Measurements from ENCODE around the gene ZC3H12C. TPM values are rescaled to one million over a fixed set of nuclear protein-coding genes. Genes with fewer than 3 reads are reported as not detected.

Gene ZC3H12C
- total RNA-seq, 4 donors from 2014 or later, result 2.3 to 27.6 (median 18.6) TPM

GRCh38 chr11:110196241-110196754 lies 103.1 kb downstream of the ZC3H12C start:
- Histone ChIP-seq H3K4me3 (no peak overlapping the region), H3K27me3 (no peaks in the 10 kb centered on the region), H3K4me1 (no peaks in the 10 kb centered on the region), H3K36me3 (no peaks in the 10 kb centered on the region), H3K9me3 (no peaks in the 10 kb centered on the region), H3K27ac (no peak overlapping the region)
- TF ChIP-seq CTCF (IDR thresholded peaks at IDR 0.05), result no peak
- TF ChIP-seq POLR2A (IDR thresholded peaks at IDR 0.05), result no peak
- intact Hi-C loops (cut with DNase I; ENCODE audit: low total_unique reads), result loop anchor here (5.0 kb wide), 1 partner anchor 181 kb away; no protein-coding TSS in a partner anchor
- DNase-seq, result no peak

DNA sequence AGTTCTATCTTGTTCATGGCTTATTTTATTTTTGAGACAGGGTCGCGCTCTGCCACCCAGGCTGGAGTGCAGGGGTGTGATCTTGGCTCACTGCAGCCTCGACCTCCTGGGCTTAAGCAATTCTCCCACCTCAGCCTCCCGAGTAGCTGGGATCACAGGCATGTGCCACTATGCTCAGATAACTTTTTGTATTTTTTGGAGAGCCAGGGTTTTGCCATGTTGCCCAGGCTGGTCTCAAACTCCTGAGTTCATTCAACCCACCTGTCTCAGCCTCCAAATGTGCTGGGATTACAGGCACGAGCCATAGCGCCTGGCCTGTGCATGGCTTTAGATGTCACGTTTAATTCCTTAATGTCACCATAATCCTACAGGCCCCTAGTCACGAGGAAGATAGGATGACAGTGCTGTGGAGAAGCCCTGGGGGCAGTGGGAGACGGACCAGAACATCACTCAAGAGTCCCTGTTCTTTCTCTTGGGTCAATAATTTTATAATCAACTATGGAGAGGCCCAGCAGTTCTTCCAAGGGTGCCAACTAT lies 103.8 kb downstream of the ZC3H12C start:
- TF ChIP-seq POLR2A (IDR thresholded peaks at IDR 0.05), result no peak
- no peak for TF ChIP-seq CTCF (IDR thresholded peaks at IDR 0.05)
- H3K27me3 ChIP-seq, result no peaks in the 10 kb centered on the region
- no peaks in the 10 kb centered on the region for H3K4me1 ChIP-seq
- no peak overlapping the region for H3K27ac ChIP-seq
- no peaks in the 10 kb centered on the region for H3K36me3 ChIP-seq
- no peak for DNase-seq
- no peaks in the 10 kb centered on the region for H3K9me3 ChIP-seq
- no peak overlapping the region for H3K4me3 ChIP-seq
- intact Hi-C loops (cut with DNase I; ENCODE audit: low total_unique reads), result loop anchor here (5.0 kb wide), 1 partner anchor 180 kb away; no protein-coding TSS in a partner anchor

DNA sequence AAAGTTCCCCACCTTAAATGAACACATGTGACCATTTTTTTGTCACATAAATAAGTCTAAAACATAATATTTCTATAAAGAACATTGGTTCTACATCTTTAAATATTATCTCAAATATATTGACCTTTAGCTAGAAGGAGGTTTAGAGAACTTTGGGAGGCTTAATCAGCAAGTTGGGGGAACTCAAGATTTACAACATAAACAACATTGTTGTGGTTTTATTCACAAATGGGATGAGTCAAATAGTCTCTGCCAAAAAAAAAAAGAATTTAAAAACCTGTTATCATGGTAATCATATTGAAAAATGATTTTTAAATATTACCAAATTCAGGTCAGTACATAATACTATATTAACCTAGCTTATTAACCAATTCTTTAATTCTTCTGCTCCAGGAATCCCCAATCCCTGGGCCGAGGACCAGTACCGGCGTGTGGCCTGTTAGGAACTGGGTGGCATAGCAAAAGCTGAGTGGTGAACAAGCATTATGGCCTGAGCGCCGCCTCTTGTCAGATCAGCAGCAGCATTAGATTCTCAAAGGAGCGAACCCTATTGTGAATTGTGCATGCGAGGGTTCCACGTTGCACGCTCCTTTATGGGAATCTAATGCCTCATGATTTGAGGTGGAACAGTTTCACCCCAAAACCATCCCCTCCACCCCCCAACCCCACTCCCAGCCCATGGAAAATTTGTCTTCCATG lies 105.0 kb downstream of the ZC3H12C start:
- Histone ChIP-seq H3K4me1 (no peaks in the 10 kb centered on the region), H3K27me3 (no peaks in the 10 kb centered on the region), H3K36me3 (no peaks in the 10 kb centered on the region), H3K4me3 (no peak overlapping the region), H3K9me3 (no peaks in the 10 kb centered on the region), H3K27ac (no peak overlapping the region)
- intact Hi-C loops (cut with DNase I; ENCODE audit: low total_unique reads), result loop anchor here (5.0 kb wide), 1 partner anchor 179 kb away; no protein-coding TSS in a partner anchor
- DNase-seq, result no peak
- no peak for TF ChIP-seq CTCF (IDR thresholded peaks at IDR 0.05)
- no peak for TF ChIP-seq POLR2A (IDR thresholded peaks at IDR 0.05)

DNA sequence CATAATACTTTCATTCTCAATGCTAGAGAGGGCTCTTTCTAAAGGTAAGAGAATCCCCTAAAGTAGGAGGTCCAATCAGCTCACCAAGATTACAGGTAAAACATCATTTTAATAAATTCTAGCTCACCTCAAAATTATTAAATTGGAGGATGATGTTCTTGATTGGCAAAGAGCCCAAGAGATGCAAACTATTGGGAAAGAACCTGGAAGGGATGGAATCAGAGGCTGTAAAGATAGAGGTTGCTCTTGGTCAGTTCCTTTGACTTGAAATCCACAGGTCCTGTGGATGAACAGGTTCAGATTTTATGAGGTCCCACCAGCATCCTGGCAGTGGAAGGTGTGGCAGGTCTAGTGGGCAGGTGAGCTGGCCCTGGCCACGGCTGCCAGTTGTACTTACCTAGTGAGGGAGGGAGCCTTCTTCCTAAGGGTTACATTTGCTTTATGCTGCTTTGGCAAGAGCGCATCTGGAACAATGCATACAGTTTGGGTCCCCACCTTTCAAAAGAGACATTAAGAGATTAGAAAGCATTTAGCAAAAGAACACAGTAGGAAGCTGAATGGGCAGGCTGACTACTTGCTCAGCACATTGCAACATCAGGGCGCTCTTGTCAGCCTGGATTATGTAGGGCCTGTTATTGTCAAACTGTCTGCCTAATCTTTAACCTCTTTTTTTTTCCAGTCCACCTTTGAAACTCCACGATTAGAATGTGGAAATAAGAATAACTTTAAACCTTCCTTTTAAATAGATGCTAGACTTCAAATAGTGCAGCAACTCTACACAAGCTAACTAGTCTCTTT lies 106.2 kb downstream of the ZC3H12C start:
- Histone ChIP-seq H3K4me3 (no peak overlapping the region), H3K27ac (no peak overlapping the region), H3K27me3 (no peaks in the 10 kb centered on the region), H3K36me3 (no peaks in the 10 kb centered on the region), H3K9me3 (no peaks in the 10 kb centered on the region), H3K4me1 (no peaks in the 10 kb centered on the region)
- TF ChIP-seq POLR2A (IDR thresholded peaks at IDR 0.05) (no peak), CTCF (IDR thresholded peaks at IDR 0.05) (no peak)
- DNase-seq, result no peak
- intact Hi-C loops (cut with DNase I; ENCODE audit: low total_unique reads), result loop anchor here (5.0 kb wide), 1 partner anchor 178 kb away; no protein-coding TSS in a partner anchor
